Esophagus (tissue), 2 donors: ENCODE data around the gene NTRK2. TPM values are rescaled to one million over a fixed set of nuclear protein-coding genes. Genes with fewer than 3 reads are reported as not detected.

ENCODE experiments used
- H3K27ac ChIP-seq, 2 donors: one replicate each; pipeline ENCODE4 v1.5.1; 2013; ENCODE audit warnings: low read depth in 2 of 2, mild to moderate bottlenecking in 2 of 2, inconsistent platforms in 1 of 2, low read length in 1 of 2, moderate library complexity in 1 of 2
- H3K27me3 ChIP-seq, 2 donors: one replicate each; pipeline ENCODE4 v1.6.1; 2013; ENCODE audit warnings: low read length in 2 of 2, control low read depth in 1 of 2, mild to moderate bottlenecking in 1 of 2; ENCODE audit not compliant: insufficient read depth in 2 of 2, control insufficient read depth in 1 of 2
- H3K36me3 ChIP-seq, 2 donors: one replicate each; pipeline ENCODE4 v1.6.1; 2013; ENCODE audit warnings: low read length in 1 of 2; ENCODE audit not compliant: control insufficient read depth in 2 of 2, insufficient read depth in 2 of 2
- H3K4me1 ChIP-seq, 2 donors: one replicate each; pipeline ENCODE4 v1.6.1; 2013; ENCODE audit warnings: low read length in 1 of 2; ENCODE audit not compliant: control insufficient read depth in 2 of 2, insufficient read depth in 2 of 2
- H3K4me3 ChIP-seq, 2 donors: one replicate each; pipeline ENCODE4 v1.5.1; 2013; ENCODE audit warnings: low read length in 2 of 2, mild to moderate bottlenecking in 2 of 2, low read depth in 1 of 2, moderate library complexity in 1 of 2
- H3K9me3 ChIP-seq, 2 donors: one replicate each; pipeline ENCODE4 v1.6.1; 2013; ENCODE audit warnings: mild to moderate bottlenecking in 2 of 2, low read depth in 1 of 2, low read length in 1 of 2, moderate library complexity in 1 of 2; ENCODE audit not compliant: control insufficient read depth in 2 of 2, insufficient read depth in 1 of 2
- WGBS, 2 donors: extraction: QIAGEN DNeasy Blood & Tissue Kit; methylation state at CpG; one replicate each; pipeline ENCODE4 v1.1.7; 2013; 5-methylcytosine and 5-hydroxymethylcytosine counted together
- polyA plus RNA-seq, 2 donors: library from polyadenylated mRNA; stranded (reverse); fragments of 200-250 nt; gene quantifications; one replicate each; pipeline ENCODE4 v1.2.3, GENCODE V29; 2013
- donor health status: healthy with polysubstance abuse.
- donor health status: Bipolar disorder and iron deficiency.

NTRK2 gene
- polyA plus RNA-seq, 2 donors, result 1.2 to 3.6 TPM

GRCh38 chr9:85038824-85039608 lies 369.5 kb downstream of the NTRK2 start:
- Histone ChIP-seq H3K4me3 (no peak overlapping the region), H3K27ac (no peak overlapping the region), H3K4me1 (no peaks in the 10 kb centered on the region), H3K27me3 (no peaks in the 10 kb centered on the region), H3K9me3 (no peaks in the 10 kb centered on the region), H3K36me3 (no peaks in the 10 kb centered on the region)
- 60 to 68% methylated on average over 9 of the region's 9 CpGs for WGBS, 2 donors

DNA sequence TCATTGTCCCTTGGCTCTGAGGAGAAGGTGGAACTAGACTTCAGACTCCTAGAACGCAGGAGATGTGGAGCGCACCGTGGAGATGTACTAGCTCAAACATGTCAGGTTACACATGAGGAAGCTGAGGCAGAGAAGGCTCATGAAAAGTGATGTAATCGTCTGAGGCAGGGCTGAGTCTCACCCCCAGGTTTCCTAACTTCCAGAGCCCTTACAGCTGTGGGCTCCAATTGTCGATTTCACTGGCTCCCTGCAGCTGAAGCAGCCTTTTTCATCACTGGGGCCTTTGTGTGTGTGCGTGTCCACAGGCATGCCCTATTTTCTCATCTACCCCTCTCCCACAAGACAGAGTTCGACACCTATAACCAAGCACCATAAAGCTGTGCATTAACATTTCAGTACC lies 370.6 kb downstream of the NTRK2 start:
- 85 to 86% methylated on average over 7 of the region's 7 CpGs for WGBS, 2 donors
- Histone ChIP-seq H3K4me3 (no peak overlapping the region), H3K27ac (no peak overlapping the region), H3K36me3 (no peaks in the 10 kb centered on the region), H3K27me3 (no peaks in the 10 kb centered on the region), H3K4me1 (no peaks in the 10 kb centered on the region), H3K9me3 (no peaks in the 10 kb centered on the region)

- 53 to 65% methylated on average over 16 of the region's 16 CpGs for WGBS, 2 donors
These were observed 371.4 kb downstream of the NTRK2 start for GRCh38 chr9:85040821-85041465.

DNA sequence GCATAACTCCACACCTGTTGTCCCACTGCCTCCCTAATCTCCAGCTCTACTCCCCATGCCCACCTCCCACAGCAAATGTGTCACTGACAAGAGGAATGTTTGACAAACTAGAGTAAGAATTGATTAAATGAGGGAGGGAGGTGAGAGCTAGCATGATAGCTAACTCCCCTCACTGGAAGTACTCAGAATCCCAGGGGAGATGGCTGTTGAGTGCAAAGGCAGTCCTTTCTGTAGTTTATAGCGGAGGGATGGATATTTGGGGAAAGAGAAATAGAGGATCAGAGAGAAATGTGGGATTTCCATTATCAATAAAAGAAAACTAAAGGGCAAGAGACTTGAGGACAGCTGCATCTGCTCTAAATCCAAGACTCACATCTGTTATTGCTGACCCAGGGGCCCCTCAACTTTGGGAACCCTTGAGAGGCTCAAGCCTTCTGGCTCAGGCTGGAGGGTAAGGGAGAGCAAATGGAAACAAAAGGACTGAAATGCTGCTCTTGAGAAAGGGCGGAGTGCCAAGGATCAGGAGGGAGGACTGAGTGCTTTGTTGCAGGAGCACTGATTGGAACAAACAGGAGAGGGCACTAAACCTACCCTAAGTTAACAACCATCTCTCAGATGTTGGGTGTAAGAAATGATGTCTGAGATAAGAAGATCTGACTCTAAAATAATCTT lies 372.1 kb downstream of the NTRK2 start:
- H3K4me1 ChIP-seq, result no peaks in the 10 kb centered on the region
- H3K9me3 ChIP-seq, result no peaks in the 10 kb centered on the region
- no peak overlapping the region for H3K27ac ChIP-seq
- WGBS, 2 donors, result 83 to 87% methylated on average over 2 of the region's 2 CpGs
- H3K36me3 ChIP-seq, result no peaks in the 10 kb centered on the region
- no peak overlapping the region for H3K4me3 ChIP-seq
- H3K27me3 ChIP-seq, result no peaks in the 10 kb centered on the region

More at GRCh38 chr9:85040821-85041465, 371.4 kb downstream of the NTRK2 start:
- H3K27me3 ChIP-seq, result no peaks in the 10 kb centered on the region
- no peaks in the 10 kb centered on the region for H3K9me3 ChIP-seq
- H3K27ac ChIP-seq, result no peak overlapping the region
- H3K4me3 ChIP-seq, result no peak overlapping the region
- H3K4me1 ChIP-seq, result no peaks in the 10 kb centered on the region
- H3K36me3 ChIP-seq, result no peaks in the 10 kb centered on the region

DNA sequence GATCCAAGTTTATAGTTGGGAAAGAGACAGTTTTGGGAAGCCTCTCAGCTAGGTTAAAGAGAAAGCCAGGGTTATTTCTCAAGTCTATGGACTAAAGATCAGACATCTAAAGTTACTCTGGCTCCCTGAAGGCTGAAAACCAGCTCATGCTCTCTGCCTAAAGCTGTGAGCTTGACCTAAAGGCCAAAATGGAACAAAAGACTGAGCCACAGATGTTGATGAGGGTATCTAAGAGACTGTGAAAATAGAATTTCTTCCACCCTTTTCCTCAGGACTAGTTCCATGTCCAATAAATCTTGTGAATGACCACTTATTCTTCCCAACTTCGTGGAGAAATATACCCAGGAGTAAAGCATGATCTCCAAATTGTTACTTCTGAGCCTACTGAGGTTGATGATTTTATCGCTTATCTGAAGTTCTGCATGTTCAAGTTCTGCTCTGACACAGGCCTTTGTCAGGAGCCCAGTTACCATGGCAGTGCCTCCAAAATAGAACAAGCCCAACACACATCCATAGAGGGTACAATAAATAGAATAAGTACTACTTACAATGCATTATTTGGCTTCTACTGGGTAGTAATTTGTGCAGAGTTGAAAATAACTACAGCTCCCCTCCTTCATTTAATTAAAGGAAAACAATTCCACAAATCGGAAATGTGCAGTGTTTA lies 373.6 kb downstream of the NTRK2 start:
- no peaks in the 10 kb centered on the region for H3K27me3 ChIP-seq
- no peaks in the 10 kb centered on the region for H3K9me3 ChIP-seq
- no peaks in the 10 kb centered on the region for H3K36me3 ChIP-seq
- H3K27ac ChIP-seq, result no peak overlapping the region
- 77% methylated on average over 3 of the region's 3 CpGs for WGBS, 2 donors
- H3K4me3 ChIP-seq, result no peak overlapping the region
- H3K4me1 ChIP-seq, result no peaks in the 10 kb centered on the region

DNA sequence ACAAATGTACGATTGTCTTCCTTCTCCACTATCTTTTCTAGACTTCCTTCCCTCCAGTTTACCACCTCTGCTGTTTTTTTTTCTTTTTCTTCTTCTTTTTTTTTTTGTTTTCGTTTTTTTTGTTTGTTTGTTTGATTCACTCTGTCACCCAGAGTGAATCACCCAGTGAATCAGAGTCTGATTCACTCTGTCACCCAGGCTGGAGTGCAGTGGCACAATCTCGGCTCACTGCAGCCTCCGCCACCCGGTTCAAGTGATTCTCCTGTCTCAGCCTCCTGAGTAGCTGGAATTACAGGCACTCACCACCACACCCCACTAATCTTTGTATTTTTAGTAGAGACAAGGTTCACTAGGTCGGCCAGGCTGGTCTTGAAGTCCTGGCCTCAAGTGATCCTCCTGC lies 375.7 kb downstream of the NTRK2 start:
- Histone ChIP-seq H3K4me1 (no peaks in the 10 kb centered on the region), H3K4me3 (no peak overlapping the region), H3K9me3 (no peaks in the 10 kb centered on the region), H3K27me3 (no peaks in the 10 kb centered on the region), H3K36me3 (no peaks in the 10 kb centered on the region), H3K27ac (no peak overlapping the region)
- WGBS, 2 donors, result 74 to 78% methylated on average over 6 of the region's 6 CpGs

GRCh38 chr9:85046475-85046874 lies 376.9 kb downstream of the NTRK2 start:
- Histone ChIP-seq H3K27me3 (no peaks in the 10 kb centered on the region), H3K36me3 (no peaks in the 10 kb centered on the region), H3K4me3 (no peak overlapping the region), H3K27ac (no peak overlapping the region), H3K9me3 (no peaks in the 10 kb centered on the region), H3K4me1 (no peaks in the 10 kb centered on the region)
- 76% methylated on average over 4 of the region's 4 CpGs for WGBS, 2 donors

DNA sequence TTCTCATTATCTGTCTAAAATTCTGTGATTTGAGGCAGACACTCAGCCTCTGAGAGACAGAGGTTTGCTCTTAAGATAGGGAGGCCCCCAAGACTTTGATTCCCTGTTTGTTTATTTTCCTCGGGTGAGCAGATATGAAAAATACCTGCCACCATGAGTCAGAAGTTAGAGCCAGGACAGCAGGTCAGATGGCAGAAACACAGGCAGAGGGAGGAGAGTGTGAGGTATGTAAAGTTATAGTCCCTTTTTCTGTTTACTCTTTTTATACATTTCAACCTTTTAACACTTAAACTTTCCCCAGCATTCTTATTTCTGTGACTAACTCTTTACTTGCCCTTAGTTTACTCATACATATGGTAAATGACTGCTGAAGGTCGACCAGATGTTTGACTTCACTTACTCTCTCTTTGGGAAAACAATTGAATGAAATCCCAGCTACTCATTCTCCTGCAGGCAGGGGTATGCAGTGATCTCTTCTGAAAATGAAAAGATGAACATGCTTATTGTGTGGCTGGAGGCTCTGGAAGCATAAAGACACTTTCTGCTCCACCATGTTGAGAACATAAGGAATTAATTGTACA lies 383.8 kb downstream of the NTRK2 start:
- Histone ChIP-seq H3K4me3 (no peak overlapping the region), H3K36me3 (no peaks in the 10 kb centered on the region), H3K27me3 (no peaks in the 10 kb centered on the region), H3K27ac (no peak overlapping the region), H3K4me1 (no peaks in the 10 kb centered on the region), H3K9me3 (no peaks in the 10 kb centered on the region)
- 17 to 26% methylated on average over 2 of the region's 2 CpGs for WGBS, 2 donors

- Histone ChIP-seq H3K27ac (no peak overlapping the region), H3K27me3 (no peaks in the 10 kb centered on the region), H3K9me3 (no peaks in the 10 kb centered on the region), H3K4me1 (no peaks in the 10 kb centered on the region), H3K4me3 (no peak overlapping the region), H3K36me3 (no peaks in the 10 kb centered on the region)
- 90 to 91% methylated on average over 4 of the region's 4 CpGs for WGBS, 2 donors
These were observed 384.5 kb downstream of the NTRK2 start for GRCh38 chr9:85054017-85054416.
